ENCODE data around the gene KRTAP5-10.
"Not testable (repeated sequence)": the region's sequence is repeated elsewhere in the genome, so short reads cannot be mapped to it uniquely, and the experiment has no call there.

Gene KRTAP5-10

DNA sequence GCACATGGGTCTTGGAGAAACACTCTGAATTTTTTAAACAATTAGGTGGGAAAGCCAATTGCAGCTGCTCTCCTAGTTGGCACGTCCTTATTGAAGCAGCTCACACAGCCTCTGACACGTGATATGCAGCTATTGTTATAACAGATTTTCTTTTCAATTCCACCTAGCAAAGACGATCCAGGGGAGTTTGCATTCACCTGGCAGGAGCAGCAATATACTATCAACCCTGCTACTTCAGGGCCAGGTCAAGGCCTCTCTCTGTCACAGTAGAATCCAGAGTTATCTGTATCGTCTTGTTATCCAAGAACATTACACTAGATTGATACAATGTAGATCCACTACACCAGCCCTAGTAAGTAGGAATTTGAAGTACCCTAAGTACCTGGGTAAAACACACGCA, 9.1 kb downstream of the KRTAP5-10 start:
- no peak for DNase-seq

DNA sequence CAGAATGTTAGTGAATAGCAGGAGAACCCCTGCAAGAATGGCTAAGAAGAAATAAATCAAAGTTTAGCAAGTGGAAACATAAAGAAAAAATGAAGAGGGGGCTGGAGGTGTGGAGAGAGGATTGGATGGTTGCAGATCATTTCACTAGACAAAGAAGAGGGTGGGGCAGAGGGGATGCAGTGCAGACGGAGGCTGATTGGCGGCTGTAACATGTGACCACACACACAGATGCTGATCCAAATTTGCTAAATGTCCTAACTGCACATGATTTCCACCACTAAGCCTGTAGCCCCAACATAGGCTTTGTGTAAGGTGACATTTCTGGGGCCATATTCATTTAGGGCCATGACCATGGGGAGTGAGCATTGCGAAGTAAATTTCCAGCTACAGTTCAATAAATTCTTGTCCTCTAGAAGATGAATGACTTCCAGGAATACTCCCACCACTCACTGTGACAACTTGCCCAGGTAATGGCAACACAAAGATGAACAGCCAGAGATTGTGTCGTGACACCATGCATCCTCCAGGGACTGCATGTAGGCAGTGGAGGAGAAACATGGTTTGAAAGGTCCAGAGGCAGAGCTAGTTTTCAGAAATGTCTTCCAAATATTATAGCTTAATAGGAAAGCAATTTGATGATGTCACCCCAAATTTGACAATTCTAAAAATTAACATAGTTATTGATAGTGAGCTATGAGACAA, 10.5 kb downstream of the KRTAP5-10 start:
- no peak for DNase-seq

DNA sequence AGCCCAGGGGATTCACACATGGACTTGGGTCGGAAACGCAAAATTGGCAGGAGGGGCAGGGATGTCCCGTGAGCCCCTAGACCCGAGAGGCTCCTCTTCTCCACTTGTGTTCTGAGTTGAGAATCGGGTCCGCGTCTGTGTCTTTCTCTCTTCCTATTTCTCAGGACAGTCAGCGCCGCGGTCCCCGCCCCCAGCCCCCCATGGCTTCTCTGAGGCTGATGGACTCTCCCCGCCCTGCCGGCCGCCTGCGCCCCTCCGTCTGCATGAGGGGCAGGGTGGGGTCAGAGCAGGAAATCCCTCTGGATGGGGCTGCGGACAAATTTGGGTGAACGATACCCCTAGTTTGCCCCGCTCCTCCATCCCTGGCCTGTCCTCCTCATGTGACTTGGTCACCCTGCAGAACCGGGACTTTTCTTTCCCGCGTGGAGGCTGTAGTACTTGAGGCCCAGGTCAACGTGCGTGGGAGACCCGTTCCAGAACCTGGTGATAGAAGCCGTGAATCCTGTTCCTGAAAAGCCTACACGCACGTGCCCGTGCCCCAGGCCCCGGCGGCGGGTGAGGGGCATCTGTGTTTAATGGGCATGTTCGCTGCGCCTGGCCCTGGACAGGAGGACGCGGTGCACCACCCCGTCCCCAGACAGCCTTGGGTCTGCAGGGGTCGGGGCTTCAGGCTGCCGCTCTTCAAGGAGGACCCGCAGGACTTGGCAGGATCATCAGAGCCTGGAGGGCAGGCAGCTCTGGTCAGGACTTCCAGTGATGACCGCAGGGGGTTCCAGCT, 11.5 kb downstream of the KRTAP5-10 start:
- not testable (repeated sequence) for DNase-seq

DNA sequence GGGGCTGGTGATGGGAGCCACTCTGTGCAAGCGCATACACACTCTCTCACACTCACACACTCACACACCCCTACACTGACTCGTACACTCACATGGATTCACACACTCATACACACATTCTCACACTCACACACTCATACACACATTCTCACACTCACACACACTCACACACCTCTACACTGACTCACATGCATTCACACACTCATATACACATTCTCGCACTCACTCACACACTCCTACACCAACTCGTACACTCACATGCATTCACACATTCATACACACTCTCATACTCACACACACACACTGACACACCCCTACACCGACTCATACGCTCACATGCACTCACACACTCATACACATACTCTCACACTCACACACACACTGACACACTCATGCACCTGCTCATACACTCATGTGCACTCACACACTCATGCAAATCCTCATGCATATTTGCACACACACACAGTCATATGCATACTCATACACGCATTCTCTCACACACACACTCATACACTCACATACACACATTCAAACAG, 12.2 kb downstream of the KRTAP5-10 start:
- DNase-seq: no peak

DNA sequence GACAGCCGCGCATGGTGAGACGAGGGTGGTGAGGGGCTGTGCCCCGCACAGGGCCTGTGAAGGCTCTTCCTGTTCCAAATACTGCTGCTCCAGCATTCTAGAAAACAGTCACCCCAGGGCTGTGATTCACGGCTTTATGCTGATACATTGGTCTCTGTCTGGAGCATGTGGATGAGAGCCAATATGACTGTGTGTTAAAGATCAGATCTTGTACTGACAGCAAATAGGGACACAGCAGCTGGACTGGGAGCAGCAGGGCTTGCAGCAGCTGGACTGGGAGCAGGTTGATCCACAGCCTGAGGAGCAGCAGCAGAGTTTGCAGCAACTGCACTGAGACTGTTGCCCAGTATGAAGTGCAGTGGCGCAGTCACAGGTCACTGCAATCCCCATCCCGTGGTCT, 14.2 kb downstream of the KRTAP5-10 start:
- DNase-seq: not testable (repeated sequence)

DNA sequence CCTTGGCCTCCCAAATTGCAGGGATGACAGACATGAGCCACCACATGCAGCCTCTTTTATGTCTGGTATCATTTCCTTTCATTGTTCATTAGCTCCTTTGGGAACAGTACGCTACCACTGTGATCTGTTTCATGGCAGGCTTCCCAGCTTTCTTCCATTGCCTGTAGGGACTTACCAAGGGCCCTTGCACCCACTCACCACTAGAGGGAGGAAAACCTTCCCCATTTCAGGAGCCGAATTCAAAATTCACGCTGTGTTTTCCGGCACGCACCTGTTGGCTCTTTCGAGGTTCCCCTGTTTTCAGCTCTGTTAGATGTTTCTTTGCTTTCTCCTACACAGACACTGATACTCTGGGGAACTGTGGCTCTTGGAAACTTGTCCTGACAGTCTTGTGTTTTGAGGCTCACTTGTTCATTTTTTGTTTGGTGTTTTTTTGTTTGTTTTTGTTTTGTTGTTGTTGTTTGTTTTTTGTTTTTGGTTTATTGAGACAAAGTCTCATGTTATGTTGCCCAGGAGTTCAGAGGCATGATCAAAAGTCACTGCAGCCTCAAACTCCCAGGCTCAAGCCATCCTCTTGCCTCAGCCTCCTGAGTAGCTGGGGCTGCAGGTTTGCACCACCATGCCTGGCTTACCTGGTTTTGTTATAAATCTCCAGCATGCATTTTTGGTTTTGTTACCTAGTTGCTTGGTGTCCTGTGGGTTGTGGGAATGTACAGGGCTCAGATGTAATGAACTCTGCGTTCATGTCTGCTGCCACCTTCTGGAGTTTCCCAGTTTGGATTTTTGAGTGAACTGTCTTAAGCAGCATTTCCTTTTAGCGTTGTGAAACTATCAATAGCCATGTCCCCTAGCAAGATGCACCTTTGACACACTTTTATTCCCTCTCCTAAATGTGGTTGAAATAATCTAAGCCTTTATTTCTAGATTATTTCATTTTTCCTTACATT, 15.0 kb downstream of the KRTAP5-10 start:
- DNase-seq: no peak

DNA sequence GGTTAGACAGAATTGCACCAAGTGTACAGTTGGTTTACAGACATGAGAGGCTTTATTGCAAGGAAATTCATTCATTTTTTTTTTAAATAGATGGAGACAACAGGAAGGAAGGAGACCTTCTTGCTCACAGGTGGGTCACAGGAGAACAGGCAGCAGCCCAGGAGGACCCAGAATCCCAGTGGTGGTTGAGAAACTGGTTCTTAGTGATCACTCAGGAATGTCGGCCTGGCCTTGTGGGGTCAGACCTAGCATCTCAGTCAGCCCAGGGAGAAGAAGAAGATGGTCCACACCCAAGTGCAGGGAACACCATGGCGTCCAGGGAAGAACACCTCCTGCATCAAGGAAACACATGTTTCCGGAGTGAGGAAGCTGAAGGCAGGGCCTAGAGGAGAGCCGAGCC, 16.5 kb downstream of the KRTAP5-10 start:
- DNase-seq: no peak

DNA sequence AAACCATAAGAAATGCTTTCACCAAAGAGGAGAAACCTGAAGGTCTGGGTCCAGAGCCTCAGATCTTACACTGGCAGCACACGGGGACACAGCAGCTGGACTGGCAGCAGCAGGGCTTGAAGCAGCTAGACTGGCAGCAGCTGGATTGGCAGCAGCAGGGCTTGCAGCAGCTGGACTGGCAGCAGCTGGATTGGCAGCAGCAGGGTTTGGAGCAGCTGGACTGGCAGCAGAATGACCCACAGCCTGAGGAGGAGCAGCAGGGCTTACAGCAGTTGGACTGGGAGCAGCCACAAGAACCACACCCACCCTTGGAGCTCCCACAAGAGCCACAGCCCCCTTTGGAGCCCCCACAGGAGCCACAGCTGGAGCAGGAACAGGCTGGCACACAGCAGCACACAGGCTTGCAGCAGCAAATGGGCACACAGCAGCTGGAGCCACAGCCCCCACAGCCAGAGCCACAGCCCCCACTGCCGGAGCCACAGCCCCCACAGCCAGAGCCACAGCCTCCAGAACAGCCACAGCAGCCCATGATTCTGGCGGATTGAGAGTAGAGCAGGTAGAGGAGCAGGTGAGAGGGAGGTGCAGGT, 17.0 kb downstream of the KRTAP5-10 start, which contains the start of gene KRTAP5-11:
Gene KRTAP5-11 (minus strand): TSS at position 567 of the 587 bp plus-strand sequence. CDS start 38 bp downstream, at position 529.
- no peak for DNase-seq

DNA sequence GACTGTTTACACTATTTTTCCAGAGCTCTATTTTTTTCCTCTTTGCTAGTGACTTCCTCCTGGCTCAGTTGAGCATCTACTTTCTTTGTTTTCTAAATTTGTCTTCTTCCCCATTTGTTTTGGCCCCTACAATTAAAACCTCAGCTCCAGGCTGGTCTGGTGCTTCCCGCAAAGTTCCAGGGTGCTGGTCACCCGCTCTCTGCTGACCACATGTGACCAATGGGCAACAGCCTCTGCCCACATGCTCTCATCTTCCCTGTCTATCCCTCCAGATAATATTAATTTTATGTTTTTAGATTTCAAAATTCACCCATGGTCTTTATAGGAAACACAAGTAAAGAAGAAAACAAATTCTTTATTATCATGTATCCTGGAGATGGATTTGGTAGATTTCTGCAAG, 17.6 kb downstream of the KRTAP5-10 start:
- DNase-seq: not testable (repeated sequence)

DNA sequence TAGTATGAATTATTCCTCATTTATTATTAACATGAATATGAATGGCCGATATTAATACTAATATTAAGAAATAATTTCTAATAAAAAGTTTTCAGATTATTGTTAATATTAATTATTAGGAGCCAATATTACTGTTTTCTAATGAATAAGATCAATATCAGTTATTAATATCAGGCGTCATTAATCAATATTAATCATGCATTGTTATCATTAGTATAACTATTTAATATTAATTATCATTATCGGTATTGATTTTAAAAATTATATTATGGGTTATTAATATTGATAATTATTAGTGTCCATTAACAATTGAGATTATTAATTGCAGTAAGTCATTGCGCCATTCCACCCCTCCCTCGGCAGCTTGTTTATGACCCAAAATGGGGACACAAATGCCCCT, 20.3 kb downstream of the KRTAP5-10 start:
- not testable (repeated sequence) for DNase-seq

DNA sequence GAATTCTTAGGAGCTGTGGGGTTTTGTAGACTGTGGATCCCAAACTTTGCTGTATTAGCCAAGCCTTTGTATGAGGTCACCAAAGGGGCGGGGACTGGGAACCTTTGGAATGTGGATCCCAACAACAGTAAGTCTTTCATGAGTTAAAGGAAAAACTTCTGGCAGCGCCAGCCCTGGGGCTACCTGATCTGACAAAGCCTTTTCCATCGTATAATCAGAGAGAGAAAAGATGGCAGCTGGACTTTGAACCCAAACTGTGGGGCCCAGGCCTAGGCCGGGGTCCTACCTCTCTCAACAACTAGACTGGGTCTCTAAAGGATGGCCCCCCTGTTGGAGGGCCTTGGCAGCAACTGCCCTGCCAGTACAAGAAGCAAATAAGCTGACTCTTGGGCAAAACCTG, 23.0 kb downstream of the KRTAP5-10 start:
- DNase-seq: not testable (repeated sequence)

DNA sequence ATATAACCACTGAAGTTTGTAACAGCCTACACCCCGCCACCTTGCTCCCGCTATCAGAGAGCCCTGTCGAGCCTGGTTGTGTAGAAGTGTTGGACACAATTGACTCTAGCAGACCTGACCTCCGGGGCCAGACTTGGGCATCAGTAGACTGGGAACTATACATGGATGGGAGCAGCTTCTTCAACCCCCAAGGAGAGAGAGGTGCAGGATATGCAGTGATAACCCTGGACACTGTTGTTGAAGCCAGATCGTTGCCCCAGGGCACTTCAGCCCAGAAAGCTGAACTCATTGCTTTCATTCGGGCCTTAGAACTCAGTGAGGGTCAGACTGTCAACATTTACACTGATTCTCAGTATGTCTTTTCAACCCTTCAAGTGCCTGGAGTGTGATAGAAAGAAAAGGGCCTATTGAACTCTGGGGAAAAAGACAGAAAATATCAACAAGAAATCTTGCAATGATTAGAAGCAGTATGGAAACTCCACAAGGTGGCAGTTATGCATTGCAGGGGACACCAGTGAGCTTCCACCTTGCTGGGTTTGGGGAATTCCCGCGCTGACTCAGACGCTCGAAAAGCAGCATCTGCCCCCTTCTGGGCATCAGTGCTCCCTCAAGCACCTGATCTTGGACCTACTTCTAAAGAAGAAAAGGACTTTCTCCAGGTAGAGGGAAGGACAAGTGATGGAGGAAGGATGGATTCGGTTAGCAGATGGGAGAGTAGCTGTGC, 23.6 kb downstream of the KRTAP5-10 start:
- not testable (repeated sequence) for DNase-seq

DNA sequence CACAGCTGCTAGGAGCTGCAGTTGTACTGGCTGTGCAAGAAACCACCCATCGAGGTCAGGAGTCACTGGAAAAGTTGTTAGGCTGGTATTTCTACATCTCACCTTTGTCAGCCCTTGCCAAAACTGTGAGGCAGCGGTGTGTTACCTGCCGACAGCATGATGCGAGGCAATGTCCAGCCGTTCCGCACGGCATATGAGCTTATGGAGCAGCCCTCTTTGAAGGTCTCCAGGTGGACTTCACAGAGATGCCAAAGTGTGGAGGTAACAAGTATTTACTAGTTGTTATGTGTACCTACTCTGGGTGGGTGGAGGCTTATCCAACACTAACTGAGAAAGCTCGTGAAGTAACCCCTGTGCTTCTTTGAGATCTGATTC, 24.2 kb downstream of the KRTAP5-10 start:
- DNase-seq: not testable (repeated sequence)

DNA sequence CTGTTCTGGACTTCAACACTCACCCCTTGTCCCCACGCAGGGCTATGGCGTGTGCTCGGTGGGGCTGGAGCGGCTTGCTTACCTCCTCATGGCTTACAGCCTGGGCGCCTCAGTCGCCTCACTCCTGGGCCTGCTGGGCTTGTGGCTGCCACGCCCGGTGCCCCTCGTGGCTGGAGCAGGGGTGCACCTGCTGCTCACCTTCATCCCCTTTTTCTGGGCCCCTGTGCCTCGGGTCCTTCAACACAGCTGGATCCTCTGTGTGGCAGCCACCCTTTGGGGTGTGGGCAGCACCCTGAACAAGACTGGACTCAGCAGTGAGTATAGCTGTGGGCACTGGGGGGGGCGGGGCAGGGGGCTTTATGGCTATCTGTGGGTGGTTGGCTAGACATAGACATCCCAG, 37.9 kb downstream of the KRTAP5-10 start:
- not testable (repeated sequence) for DNase-seq

DNA sequence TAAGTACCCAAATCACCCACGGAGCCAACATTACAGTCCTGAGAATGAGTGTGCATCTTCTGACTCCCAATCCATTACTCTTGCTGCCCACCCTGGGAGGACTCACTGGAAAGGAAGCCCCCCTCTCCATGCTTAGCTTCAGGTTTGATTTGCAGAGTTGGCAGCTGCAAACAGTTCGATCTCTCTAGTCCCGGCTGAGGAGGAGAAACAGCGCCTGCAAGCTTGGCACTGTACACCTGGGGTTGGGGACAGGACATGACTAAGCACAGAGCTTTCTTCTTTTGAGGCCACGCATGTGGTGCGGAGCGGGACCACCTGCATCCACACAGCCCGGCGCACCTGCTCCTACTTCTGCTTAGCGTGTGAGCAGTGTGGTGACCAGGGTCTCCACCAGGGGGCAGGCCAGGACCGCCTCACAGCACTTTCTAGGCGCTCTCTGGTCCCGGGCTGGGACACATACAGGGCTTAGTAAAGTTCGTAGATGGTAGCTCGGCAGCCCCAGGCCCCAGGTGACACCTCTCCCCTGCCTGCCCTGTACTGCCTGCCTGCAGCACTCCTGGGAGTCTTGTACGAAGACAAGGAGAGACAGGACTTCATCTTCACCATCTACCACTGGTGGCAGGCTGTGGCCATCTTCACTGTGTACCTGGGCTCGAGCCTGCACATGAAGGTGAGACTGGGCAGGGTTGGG, 39.6 kb downstream of the KRTAP5-10 start:
- not testable (repeated sequence) for DNase-seq

DNA sequence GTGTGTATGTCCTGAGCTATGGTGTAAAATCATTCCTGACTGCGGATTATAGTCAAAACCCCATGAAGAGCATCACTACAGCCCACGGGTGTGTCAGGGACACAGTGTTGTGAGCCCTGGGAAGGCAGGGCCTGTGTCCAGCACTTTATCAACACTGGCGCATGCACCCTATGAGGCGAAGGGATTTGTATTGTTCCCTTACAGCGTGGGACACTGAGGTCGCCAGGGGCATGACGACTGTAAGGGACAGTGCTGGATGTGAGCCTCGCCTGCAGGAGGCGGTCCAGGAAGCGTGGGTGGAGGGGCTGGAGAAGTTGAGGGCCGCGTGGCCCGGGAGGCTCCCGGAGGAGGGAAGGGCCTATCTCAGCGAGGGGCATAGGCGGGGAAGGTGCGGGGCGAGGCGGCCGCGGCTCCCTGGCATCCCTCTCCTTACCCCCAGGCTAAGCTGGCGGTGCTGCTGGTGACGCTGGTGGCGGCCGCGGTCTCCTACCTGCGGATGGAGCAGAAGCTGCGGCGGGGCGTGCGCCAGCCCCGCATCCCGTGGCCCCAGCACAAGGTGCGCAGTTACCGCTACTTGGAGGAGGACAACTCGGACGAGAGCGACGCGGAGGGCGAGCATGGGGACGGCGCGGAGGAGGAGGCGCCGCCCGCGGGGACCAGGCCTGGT, 41.6 kb downstream of the KRTAP5-10 start:
- not testable (repeated sequence) for DNase-seq

DNA sequence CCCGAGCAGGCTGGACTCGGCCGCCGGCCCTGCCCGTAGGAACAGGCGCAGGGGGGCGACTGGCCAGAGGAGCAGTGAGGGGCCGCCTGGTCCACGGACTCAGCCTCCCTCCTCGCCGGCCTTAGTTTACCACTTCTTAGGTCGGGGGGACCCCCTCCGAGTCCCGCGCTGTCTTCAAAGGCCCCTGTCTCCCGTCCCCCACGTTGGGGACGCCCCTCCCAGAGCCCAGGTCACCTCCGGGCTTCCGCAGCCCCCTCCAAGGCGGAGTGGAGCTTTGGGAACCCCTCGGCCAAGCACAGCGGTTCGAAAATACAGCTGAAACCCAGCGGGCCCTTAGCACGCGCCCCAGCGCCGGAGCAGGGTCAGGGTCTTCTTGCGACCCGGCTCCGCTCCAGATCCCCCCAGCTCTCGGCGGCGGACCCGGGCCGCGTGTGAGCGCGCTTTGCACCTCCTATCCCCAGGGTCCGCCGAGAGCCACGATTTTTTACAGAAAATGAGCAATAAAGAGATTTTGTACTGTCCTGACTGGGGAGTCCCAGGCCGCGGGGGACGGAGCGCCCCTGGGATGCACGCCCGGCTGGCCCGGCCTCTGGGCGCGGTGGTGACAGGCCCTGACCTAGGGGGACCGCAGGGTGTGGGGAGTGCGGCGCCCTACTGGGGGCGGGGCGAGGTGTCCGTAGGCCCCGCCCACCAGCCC, 42.3 kb downstream of the KRTAP5-10 start:
- not testable (repeated sequence) for DNase-seq

DNA sequence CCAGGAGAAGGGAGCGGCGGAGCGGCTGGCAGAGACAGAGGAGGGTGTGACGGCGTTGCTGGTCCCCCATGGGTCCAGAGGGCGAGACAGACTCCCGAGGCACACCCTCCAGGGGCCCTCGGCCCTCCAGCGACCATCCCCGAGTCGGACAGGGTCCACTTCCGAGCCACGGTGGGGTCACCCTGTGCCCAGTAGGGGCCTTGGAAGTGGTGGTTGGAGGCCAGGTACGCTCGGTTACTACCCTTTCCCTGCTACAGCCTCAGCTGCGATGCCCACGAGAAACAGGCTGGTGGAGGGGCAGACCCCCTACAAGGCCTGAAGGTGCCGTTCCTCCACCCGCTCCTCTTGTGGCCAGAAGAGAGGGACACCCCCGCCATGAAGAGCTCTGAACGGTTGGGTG, 42.9 kb downstream of the KRTAP5-10 start:
- DNase-seq: not testable (repeated sequence)

DNA sequence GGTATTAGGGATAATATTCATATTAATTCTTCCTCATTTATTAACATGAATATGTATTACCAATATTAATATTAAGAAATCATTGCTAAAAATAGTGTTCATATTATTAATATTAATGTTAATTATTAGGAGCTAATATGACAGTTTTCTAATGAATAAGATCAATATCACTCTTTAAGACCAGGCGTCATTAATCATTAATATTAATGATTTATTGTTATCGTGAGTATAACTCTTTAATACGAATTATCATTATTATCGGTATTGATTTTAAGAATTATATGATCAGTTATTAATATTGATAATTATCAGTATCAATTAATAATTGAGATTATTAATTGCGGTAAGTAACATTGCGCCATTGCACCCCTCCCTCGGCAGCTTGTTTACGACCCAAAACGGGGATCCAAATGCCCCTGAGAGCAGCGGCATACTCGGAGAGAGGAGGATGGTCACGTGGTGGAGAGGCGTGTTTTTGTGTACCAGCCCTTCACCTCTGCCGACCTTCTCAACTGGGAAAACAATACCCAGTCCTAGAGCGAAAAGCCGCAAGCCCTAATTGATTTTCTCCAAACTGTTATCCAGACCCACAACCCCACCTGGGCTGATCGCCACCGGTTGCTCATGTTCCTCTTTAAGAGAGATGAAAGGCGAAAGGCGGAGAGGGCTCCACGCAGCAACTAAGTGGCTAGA, 46.0 kb downstream of the KRTAP5-10 start:
- DNase-seq: not testable (repeated sequence)
